Hepatocyte (in vitro differentiated cells): ENCODE measurements around the gene TRMO.

ENCODE experiments used
- CTCF ChIP-seq: fragments of 200-600 bp; sonication (generic); IDR thresholded peaks from 2 replicates; pipeline ENCODE4 v1.5.1; 2016; ENCODE audit warnings: antibody characterized with exemption, mild to moderate bottlenecking; ENCODE audit not compliant: poor library complexity
- EZH2 ChIP-seq: fragments of 200-600 bp; sonication (generic); IDR thresholded peaks from 2 replicates; pipeline ENCODE4 v1.6.1; 2016; ENCODE audit warnings: antibody characterized with exemption, mild to moderate bottlenecking, borderline replicate concordance
- EZH2phosphoT487 ChIP-seq: fragments of 200-600 bp; sonication (generic); IDR thresholded peaks from one replicate; pipeline ENCODE4 v1.6.1; 2018; ENCODE audit warnings: antibody characterized with exemption, mild to moderate bottlenecking, low read depth, moderate library complexity; ENCODE audit not compliant: unreplicated experiment, severe bottlenecking

GRCh38 chr9:97895695-97896332 is 26.5 kb downstream of the TRMO start:
- TF ChIP-seq CTCF (no peak), EZH2phosphoT487 (no peak), EZH2 (no peak)
